HG02642 (cell line): ENCODE data around the gene TRIAP1.
"Not testable (repeated sequence)": the region's sequence is repeated elsewhere in the genome, so short reads cannot be mapped to it uniquely, and the experiment has no call there.

Source experiments
- ATAC-seq: cut with Tn5 transposase; IDR thresholded peaks from one replicate; pipeline ENCODE4 v1.9.1; 2021; ENCODE audit warnings: mild to moderate bottlenecking; ENCODE audit not compliant: unreplicated experiment, poor library complexity

TRIAP1 gene

DNA sequence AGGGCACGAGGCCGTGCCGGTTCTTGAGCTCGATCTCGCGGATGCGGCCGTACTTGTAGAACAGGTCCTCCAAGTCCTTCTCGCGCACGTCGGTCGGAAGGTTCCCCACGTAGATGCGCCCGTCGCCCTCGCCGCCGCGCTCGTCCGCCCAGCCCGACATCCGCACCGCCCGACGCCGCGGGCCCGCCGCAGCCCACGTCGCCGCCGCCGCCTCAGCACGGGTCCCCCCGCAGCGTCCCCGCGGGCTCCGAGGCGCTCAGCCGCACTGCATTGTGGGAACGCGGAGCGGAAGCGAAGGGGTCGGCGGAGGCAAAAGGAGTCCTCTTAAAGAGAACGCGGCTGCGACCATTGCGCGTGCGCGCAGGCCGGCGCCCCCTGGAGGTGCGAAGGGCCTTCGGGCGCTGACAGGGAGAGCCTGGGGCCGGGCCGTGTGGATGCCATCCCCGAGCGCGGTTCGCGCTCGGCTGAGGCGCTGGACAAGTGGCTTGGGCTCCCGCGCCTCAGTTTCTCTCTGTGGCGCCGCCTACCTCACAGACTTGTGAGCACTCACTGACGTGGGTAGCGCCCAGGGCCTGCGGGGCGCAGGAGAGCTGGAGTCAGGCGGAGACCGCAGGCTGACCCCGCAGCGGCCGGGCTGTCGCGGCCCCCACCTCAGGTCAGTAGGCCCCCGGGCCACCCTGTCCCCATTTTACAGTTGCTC lies 23.4 kb upstream of the TRIAP1 start, which contains the start of gene SRSF9:
Gene SRSF9 (minus strand): TSS at position 299 of the 700 bp plus-strand sequence. CDS start 139 bp downstream, at position 160.
- ATAC-seq: peak; percentile 87

DNA sequence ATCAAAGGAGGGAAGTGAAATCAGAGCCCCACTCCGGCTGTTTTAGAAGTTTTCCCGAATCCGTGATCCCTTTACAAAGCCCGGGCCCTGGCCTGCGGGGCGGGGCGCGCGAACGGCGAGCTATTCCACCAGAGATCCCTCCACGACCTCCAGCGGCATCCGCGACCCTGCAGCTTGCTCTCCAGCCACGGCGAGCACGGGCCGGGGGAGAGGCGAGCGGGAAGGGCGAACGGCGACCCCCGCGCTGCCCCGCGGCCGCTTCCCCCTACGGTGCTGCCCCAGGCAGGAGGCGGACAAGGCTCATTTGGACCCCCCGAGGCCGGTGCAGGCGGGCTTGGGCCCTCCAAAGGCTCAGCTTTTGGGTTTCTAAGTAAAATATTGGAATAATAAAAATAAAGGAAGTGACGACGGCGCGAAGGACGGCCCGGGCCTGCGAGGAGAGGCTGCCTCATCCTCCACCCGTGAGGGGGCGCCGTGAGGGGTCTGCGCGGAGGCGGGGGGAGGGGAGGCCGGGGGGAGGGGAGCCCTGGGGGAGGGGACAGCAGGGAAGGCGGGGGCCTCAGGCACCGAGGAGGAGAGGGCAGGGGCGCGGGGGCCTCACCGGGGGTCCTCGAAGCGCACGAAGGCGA lies 22.8 kb upstream of the TRIAP1 start:
- peak; percentile 36 for ATAC-seq

DNA sequence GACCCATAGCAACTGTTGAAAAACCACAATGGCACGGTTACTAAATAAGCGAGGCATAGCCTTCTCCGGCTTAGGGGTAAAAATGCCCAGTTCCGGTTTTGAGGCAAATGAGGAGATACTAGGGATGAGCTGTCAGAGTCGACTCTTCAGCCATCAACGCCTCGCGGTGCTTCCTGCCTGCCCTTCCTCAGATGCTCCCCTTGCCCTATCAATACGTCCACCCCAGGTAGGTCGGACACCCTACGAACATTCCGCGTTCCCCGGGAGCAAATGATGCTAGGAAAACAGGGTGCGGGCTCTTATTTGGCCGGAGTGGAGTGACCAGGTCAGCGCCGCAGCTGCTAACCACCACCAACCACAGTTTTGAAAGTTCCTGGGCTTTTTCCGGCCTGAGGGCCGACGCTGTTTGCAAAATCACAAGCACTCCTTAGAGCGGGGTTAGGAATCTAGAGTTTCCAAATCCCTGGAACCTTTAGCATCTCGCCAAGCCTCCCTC lies 22.2 kb upstream of the TRIAP1 start:
- ATAC-seq: peak; percentile 8

DNA sequence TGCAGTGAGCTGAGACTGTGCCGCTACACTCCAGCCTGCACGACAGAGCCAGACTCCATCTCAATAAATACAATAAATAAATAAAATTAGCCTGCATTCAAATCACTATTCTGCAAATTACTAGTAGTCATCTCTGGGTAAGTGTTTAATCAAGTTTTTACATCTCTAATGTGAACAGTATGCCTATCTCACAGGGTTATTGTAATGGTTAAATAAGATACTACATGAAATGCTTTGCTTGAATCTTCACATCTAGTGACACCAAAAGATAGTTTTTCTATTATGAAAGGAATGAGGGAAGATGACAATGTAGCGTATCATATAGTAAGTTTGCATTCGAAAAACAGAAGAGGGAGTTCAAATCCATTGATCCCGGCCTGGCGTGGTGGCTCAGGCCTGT lies 21.3 kb upstream of the TRIAP1 start:
- no peak for ATAC-seq

DNA sequence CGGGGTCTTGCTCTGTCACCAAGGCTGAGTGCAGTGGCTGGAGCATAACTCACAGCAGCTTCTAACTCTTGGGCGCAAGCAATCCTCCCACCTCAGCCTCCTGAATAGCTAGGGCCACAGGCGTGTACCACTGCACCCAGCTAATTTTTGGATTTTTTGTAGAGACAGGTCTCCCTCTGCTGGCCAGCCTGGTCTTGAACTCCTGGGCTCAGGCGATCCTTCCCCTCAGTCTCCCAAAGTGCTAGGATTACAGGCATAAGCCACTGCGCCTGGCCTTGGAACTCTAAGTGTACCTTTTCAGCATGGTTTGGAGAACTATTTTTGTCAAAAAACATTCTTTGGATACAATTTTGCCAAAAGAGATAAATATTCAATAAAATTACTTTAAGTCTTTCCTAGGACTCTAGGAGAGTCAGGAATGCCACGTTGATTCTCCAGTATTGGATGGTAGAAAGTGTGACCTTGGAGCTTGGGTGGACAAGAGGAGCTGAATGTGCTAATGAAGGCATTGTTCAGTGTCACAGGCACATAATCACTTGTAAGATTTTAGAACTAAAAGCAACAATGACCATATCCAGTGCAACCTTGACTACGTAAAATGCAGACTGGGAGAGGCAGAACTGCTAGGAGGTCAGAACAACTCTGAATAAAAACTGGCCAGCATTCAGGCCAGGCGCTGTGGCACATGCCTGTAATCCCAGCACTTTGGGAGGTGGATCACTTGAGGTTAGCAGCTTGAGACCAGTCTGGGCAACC lies 20.6 kb upstream of the TRIAP1 start:
- ATAC-seq: no peak

DNA sequence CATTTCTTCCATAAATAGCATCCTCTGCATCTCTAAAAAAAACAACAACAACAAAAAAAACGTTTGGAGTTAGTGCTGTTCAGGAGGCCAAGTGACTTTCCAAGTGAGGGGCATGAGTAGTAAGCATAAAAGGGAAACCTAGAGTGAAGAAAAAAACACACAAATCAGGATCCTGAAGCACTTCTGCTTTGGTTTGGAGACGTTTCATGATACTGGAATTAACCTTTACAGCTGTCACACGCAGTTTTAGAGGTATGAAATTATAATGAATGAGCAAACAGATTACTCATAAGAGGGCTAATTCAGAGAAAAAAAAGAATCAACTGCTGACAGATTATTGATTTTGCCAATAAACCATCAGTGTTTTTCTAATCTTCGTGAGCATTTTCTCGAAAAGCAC lies 19.6 kb upstream of the TRIAP1 start:
- no peak for ATAC-seq

DNA sequence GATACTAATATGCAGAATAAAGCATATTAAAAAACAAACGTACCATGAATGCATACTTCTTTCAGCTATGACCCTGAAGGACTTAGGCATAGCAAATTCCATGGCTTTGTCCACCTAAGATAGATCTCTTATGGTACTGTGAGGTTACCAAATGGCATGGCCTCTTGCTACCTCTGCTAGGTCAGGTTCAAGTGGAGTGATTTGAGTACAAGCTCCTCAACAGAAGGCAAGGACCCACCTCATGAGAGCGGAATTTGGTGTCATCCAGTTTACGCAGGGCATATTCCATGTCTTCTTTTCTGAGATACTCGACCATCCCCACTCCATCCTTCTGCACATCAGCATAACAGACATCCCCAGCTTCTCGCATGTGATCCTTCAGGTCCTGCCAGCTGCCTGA lies 17.5 kb upstream of the TRIAP1 start:
- no peak for ATAC-seq

DNA sequence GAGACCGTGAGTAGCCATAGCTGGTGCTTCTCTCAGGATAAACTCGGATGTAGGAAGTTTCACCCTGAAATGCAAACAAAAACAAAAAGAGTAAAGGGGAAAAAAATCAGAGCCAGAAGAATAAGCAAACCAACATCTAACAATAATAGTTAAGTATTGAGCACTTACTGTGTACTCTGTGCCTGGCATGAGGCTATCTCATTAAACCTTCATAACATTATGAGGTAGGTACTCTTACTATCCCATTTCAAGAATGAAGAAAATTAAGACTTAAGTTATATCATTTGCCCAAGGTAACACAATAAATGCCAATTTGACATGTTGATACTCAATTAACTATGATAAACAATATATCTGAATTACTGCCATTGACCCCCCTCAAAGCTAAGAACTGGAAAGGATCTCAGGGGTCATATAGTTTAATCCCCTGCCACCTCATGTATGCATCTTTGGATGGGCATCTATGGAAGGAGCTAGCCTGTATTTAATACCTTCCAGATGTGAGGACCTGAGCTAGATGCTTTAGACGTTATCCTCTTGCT lies 16.0 kb upstream of the TRIAP1 start:
- no peak for ATAC-seq

DNA sequence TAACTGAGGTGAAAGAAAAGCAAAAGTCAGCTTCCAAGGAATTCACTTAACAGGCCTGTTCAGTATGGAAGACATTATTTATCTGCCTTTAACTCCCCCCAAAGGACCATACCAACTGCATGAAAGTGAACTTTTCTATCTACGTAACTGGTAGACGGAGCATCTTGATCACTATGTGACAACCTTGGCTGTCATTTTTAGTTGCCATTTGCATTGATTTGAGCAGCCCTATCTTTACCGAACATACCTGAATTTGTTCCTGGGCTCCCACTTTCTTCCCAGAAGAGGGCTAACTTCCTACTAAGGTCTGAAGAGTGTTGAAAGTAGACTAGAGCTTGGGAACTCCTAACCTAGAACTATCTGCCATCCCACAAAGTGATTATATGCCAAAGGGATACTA lies 14.0 kb upstream of the TRIAP1 start:
- no peak for ATAC-seq

DNA sequence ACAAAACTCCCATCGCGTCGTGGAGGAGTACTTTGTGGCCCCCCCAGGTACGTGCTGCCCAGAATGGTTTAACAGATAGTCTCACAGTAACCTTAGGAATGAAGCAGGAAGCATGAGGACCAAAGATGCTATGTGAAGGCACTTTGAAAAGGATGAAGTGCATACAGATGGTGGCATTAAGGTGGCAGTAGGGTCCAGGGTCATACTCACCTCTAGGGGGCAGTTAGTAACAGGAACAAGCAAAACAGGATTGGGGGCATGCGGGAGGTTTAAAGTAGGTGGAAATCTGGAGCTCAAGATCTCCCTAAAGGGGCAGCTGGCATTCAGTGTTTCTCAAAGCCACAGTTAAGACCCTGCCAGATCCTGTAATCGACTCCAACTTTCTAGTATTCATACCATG lies 10.9 kb upstream of the TRIAP1 start:
- ATAC-seq: no peak

DNA sequence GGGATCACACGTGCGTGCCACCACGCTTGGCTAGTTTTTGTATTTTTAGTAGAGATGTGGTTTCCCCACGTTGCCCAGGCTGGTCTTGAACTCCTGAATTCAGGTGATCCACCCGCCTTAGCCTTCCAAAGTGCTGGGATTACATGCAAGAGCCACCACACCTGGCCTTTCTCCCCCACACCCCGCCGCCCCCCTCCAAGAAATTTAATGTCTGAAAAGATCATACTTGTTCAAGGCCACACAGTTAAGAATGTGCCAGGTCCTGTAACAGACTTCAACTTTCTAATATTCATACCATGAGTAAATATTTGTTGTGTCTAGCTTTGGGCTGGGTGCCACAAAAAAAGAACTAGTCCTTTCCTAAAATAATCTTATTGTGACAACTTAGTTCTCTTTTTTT lies 9.1 kb upstream of the TRIAP1 start:
- no peak for ATAC-seq

DNA sequence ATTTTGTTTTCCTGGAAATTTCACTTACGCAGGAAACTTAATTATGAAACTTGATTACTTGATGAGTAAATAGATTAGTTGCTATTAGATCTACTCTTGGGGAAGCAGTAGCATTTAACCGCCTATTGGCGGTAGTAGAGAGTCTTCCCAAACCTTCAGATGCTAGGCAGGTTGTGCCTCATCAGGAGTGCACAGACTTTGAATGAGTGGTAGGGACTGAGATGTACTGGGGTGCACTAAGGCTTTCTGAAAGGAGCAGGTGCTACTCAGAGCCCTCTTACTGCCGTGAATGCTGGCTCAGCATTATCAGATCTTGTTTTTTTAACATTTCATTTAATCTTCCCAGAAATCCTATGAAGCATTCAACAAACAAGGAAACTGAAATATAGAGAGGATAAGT lies 7.8 kb upstream of the TRIAP1 start:
- ATAC-seq: no peak

DNA sequence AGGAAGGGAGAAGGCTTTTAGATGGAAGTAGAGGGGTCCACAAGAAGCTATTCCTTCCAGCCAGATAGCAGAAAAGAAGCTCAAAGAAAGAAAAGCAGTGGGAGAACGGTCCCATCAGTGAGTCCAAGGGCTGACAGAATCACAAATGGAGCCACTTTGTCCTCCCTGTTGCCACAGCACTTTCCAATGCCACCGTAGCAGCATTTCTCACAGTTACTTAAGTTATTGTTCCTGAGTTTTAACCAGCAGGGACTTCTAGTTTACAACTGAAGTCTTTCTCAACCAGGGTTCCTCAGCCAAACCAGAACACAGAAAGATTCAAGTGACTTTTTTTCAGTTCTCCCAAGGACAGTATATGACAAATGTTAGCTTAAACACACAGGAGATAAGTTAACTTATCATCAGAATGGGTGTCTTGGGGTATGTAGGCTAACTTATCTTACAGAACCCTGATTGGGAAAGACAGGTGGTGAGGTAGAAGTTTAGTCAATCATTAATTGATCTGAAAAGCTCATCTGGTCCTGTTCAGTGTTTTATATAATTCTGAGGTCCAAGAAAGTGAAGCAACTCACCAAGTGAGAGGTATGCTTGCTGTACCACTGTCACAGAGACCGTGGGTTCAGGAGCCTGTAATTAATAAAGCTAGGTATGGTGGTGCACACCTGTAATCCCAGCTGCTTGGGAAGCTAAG lies 7.0 kb upstream of the TRIAP1 start:
- ATAC-seq: no peak

DNA sequence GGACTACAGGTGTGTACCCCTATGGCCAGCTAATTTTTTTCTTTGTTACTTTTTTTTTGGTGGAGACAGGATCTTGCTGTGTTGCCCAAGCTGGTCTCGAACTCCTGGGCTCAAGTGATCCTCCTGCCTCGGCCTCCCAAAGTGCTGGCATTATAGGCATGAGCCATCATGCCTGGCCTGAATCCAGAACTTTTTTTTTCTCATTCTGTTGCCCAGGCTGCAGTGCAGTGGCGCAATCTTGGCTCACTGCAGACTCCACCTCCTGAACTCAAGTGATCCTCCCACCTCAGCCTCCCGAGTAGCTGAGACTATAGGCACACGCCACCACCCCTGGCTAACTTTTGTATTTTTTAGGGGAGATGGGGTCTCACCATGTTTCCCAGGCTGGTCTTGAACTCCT lies 6.3 kb upstream of the TRIAP1 start:
- ATAC-seq: not testable (repeated sequence)

DNA sequence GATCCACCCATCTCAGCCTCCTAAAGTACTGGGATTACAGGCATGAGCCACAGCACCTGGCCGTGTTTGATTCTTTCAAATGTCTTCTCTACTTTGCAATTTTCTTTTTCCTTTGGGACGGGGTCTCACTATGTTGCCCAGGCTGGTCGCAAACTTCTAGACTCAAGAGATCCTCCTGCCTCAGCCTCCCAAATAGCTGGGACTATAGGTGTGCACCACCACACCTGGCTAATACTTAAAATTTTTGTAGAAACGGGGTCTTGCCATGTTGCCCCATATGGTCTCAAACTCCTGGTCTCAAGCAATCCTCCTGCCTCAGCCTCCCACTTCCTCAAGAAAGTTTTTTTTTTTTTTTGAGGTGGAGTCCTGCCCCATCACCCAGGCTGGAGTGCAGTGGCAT lies 1.8 kb upstream of the TRIAP1 start:
- no peak for ATAC-seq

DNA sequence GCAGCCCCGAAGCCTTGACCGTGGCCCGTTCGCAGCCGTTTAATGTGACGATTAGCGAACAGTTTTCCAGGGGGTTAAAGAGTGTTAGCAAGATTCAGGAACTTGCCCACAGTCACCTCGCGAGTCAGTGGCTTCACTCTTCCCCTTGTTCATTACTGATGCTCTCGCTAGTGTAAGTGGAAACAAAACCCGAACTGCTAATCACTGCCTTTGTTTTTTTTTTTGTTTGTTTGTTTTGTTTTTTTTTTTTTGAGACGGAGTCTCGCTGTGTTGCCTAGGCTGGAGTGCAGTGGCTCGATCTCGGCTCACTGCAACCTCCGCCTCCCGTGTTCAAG lies 627 bp upstream of the TRIAP1 start:
- ATAC-seq: not testable (repeated sequence)

DNA sequence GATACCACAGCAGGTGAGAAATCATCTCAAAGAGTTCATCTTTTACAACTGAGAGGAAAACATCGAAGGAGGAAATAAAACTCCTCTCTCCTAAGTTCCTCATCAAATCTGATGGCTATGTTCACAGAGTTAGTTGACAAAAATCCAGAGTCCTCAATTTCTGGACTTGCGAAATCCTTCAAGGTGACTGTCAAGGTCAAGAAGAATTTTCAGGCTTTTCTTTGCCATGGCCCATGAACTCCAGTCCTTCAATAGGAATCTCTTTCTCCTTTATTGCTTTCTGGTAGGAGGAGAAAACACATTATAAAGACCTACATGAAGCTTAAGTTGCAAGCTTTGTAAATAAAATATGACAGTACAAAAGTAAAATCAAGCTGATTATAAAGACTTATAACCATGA lies 1.5 kb downstream of the TRIAP1 start:
- no peak for ATAC-seq

DNA sequence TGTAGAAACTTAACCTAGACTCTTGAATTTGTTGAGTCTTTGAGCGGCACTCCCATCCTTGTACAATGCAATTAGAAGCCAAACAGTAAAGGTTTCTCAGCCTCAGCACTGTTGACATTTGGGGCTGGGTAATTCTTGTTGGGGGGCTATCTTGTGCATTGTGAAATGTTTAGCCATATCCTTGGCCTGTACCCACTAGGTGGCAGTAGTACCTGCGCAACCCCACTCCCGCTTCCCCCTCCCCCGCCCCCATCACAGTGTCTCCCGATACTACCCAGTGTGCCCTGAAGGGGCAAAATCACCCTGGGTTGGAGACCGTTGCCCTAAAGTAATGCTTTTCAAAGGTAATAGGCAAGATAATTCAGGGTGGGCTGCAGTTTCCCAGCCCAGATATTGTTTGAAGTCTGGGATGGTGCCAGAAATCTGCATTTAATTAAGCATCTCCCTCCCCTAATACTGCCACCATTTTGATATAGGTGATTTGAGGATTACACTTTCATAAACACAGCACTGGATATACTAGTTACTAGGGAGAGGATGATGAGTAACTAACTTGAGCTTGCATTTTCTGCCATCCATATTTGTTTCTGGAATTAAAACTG lies 6.4 kb downstream of the TRIAP1 start:
- ATAC-seq: no peak

DNA sequence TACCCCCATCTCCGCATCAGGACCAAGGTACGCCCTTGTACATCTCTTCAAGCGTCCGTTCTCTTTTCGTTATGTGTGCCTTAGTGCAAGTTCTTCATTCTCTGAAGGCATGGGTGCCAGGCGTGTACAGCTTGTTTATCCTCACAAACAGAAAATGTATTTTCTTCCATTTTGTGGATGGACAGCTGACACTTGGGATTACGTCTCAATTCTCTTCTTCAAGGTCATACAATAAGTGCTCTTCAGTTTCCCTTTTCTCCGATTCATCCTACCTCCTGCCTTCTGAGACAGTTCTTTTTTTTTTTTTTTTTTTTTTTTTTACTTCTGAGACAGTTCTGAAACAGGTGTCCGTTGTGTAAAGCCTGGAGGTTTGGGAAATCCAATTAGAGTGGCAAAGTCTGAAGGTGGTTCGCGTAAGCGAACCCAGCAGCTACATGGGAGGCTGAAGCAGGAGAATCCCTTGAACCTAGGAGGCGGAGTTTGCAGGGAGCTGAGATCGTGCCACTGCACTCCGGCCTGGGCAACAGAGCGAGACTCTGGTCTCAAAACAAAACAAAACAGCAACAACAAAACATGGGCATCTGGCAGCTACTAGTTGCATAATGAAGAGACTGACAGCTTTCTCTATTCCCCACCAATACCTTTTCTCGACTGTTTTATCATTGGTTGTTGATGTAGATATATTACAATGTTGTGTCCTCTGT lies 7.5 kb downstream of the TRIAP1 start:
- no peak for ATAC-seq
